GM12878 (cell line): ENCODE results near the gene RAMP2. TPM values are rescaled to one million over a fixed set of nuclear protein-coding genes. Genes with fewer than 3 reads are reported as not detected.
"Not testable (repeated sequence)": the region's sequence is repeated elsewhere in the genome, so short reads cannot be mapped to it uniquely, and the experiment has no call there.

Experiments
- ATAC-seq: fragments of 200-7000 bp; cut with Tn5 transposase; 3 replicates; pipeline ENCODE4 v1.9.1; 2020; ENCODE audit warnings: mild to moderate bottlenecking, moderate library complexity
- BruUV-seq: library from RNA; stranded (reverse); fragments of 400-500 nt; replicated peaks from 2 replicates; lab custom pipeline; 2021; lab: Mats Ljungman, UMichigan
- CTCF ChIA-PET: fragments of 300-600 bp; sonication (Branson Sonifier 250); formaldehyde crosslinking; extraction: SDS; loops from one replicate; lab custom pipeline; 2021; ENCODE audit warnings: inconsistent platforms; lab: Yijun Ruan, JAX
- POLR2A ChIA-PET: fragments of 350-600 bp; formaldehyde crosslinking; extraction: SDS; loops from one replicate; lab custom pipeline; 2021; ENCODE audit warnings: inconsistent platforms; lab: Charles Lee
- RAD21 ChIA-PET: fragments of 300-600 bp; sonication (Branson Sonifier 250); formaldehyde crosslinking; loops from one replicate; lab custom pipeline; 2023; ENCODE audit warnings: antibody characterized with exemption; ENCODE audit not compliant: unreplicated experiment; lab: Charles Lee
- SMC1A ChIA-PET: fragments of 300-600 bp; sonication (Branson Sonifier 250); formaldehyde crosslinking; loops from one replicate; lab custom pipeline; 2023; ENCODE audit not compliant: unreplicated experiment, uncharacterized antibody; lab: Charles Lee
- DNase-seq: peaks from one replicate; pipeline ENCODE4 v3.0.0-alpha.2; 2011; ENCODE audit warnings: low read depth, low spot score
- FAIRE-seq: peaks from 3 replicates; lab custom pipeline; 2011; peaks lifted over from hg19 to GRCh38; lab: Jason Lieb, UNC
- H2AFZ ChIP-seq: 2 replicates; pipeline ENCODE4 v1.6.0; 2011; ENCODE audit warnings: low read depth, low read length, control low read depth; ENCODE audit not compliant: control insufficient read depth
- H3K27ac ChIP-seq: 2 replicates; pipeline ENCODE4 v1.5.1; 2011; ENCODE audit warnings: control low read depth; ENCODE audit not compliant: control insufficient read depth, insufficient read depth
- H3K27me3 ChIP-seq, 2 experiments: replicated peaks in 1 of 2; 2 replicates each; pipeline versions ENCODE4 v1.6.0 to v1.6.1; 2011; ENCODE audit warnings: low read length in 1 of 2; ENCODE audit not compliant: control insufficient read depth in 2 of 2, insufficient read depth in 2 of 2
- H3K36me3 ChIP-seq, 2 experiments: 2 replicates each; pipeline ENCODE4 v1.5.1; 2011; ENCODE audit warnings: low read length in 1 of 2; ENCODE audit not compliant: control insufficient read depth in 2 of 2, insufficient read depth in 2 of 2
- H3K4me1 ChIP-seq: 2 replicates; pipeline ENCODE4 v1.6.1; 2011; ENCODE audit warnings: mild to moderate bottlenecking, low read length, moderate library complexity, mixed read lengths; ENCODE audit not compliant: control insufficient read depth, insufficient read depth
- H3K4me2 ChIP-seq: 2 replicates; pipeline ENCODE4 v1.6.0; 2011; ENCODE audit warnings: control low read depth; ENCODE audit not compliant: control insufficient read depth, insufficient read depth
- H3K4me3 ChIP-seq: fragments of 200-600 bp; sonication (generic); 2 replicates; pipeline ENCODE4 v1.5.1; 2016
- H3K79me2 ChIP-seq: 2 replicates; pipeline ENCODE4 v1.6.0; 2011; ENCODE audit warnings: low read length; ENCODE audit not compliant: control insufficient read depth, insufficient read depth
- H3K9ac ChIP-seq: 2 replicates; pipeline ENCODE4 v1.8.0; 2011; ENCODE audit warnings: low read length, control low read depth, mixed read lengths; ENCODE audit not compliant: control insufficient read depth, insufficient read depth
- H3K9me3 ChIP-seq: replicated peaks from 3 replicates; pipeline ENCODE4 v1.5.1; 2011; ENCODE audit warnings: mild to moderate bottlenecking, low read length; ENCODE audit not compliant: control insufficient read depth, insufficient read depth
- H4K20me1 ChIP-seq: 2 replicates; pipeline ENCODE4 v1.6.0; 2011; ENCODE audit not compliant: control insufficient read depth, insufficient read depth
- BACH1 ChIP-seq: fragments of 450-650 bp; IDR thresholded peaks from 2 replicates; pipeline ENCODE4 v1.6.1; 2017; ENCODE audit warnings: mild to moderate bottlenecking, borderline replicate concordance
- BRCA1 ChIP-seq: IDR thresholded peaks from 2 replicates; pipeline ENCODE4 v1.6.1; 2011; ENCODE audit warnings: low read depth, low read length, improper control_type of control experiment
- CBFB ChIP-seq: IDR thresholded peaks from 2 replicates; pipeline ENCODE4 v1.6.1; 2016; ENCODE audit warnings: antibody characterized with exemption, low read depth
- E4F1 ChIP-seq: fragments of 450-650 bp; IDR thresholded peaks from 2 replicates; pipeline ENCODE4 v1.6.1; 2018; ENCODE audit warnings: borderline replicate concordance, mild to moderate bottlenecking; ENCODE audit not compliant: partially characterized antibody
- GATAD2B ChIP-seq: fragments of 450-650 bp; conservative IDR thresholded peaks from 2 replicates; pipeline ENCODE4 v1.6.1; 2017; ENCODE audit warnings: low read depth, mild to moderate bottlenecking, moderate library complexity
- HDAC2 ChIP-seq: fragments of 200-600 bp; sonication (generic); IDR thresholded peaks from 2 replicates; pipeline ENCODE4 v1.6.1; 2017
- NFXL1 ChIP-seq: fragments of 450-650 bp; IDR thresholded peaks from 2 replicates; pipeline ENCODE4 v1.6.1; 2017; ENCODE audit warnings: antibody characterized with exemption, mild to moderate bottlenecking, borderline replicate concordance
- RAD51 ChIP-seq: fragments of 450-650 bp; IDR thresholded peaks from 2 replicates; pipeline ENCODE4 v1.6.1; 2016; ENCODE audit warnings: moderate library complexity, mild to moderate bottlenecking, inconsistent platforms
- RBBP5 ChIP-seq: fragments of 200-600 bp; sonication (generic); conservative IDR thresholded peaks from 2 replicates; pipeline ENCODE4 v1.6.1; 2016
- RFX5 ChIP-seq: IDR thresholded peaks from 2 replicates; pipeline ENCODE4 v1.6.1; 2011; ENCODE audit warnings: low read depth, low read length, improper control_type of control experiment
- TAF1 ChIP-seq: IDR thresholded peaks from 2 replicates; pipeline ENCODE4 v1.6.1; 2011; ENCODE audit warnings: mild to moderate bottlenecking, low read depth, low read length, borderline replicate concordance
- TCF12 ChIP-seq: IDR thresholded peaks from 2 replicates; pipeline ENCODE4 v1.6.1; 2011; ENCODE audit warnings: low read depth, mild to moderate bottlenecking, low read length
- TCF3 ChIP-seq: IDR thresholded peaks from 2 replicates; pipeline ENCODE4 v1.6.1; 2012; ENCODE audit warnings: low read depth, mild to moderate bottlenecking, low read length, borderline replicate concordance; ENCODE audit not compliant: insufficient read depth
- ZNF384 ChIP-seq: IDR thresholded peaks from 2 replicates; pipeline ENCODE4 v1.6.1; 2012; ENCODE audit warnings: low read depth, mild to moderate bottlenecking, low read length, improper control_type of control experiment, borderline replicate concordance
- WGBS: methylation state at CpG from one replicate; pipeline ENCODE4 v1.1.6; 2016; ENCODE audit warnings: low lambda C conversion rate; ENCODE audit not compliant: insufficient replicate concordance, insufficient coverage; ENCODE audit errors: missing lambda C conversion rate; 5-methylcytosine and 5-hydroxymethylcytosine counted together
- in situ Hi-C: fragments of 300-500 bp; cut with MboI; formaldehyde crosslinking; loops from 9 replicates; pipeline ENCODE4 v1.14.3; 2018; ENCODE audit warnings: mixed read lengths
- intact Hi-C: fragments of 100-400 bp; cut with micrococcal nuclease; formaldehyde crosslinking; loops from one replicate; pipeline ENCODE4 v1.14.2; 2022; ENCODE audit not compliant: unreplicated experiment
- polyA plus RNA-seq, 11 experiments: library from polyadenylated mRNA; depleted of rRNA in 4 of 11; unstranded in 6 of 11; stranded (reverse) in 5 of 11; fragments of >200 nt; fragmentation: Nextera tagmentation in 4 of 11; fragmentation: Illumina TruSeq in 1 of 11; extraction: Ambion mirVana in 4 of 11; extraction: Trizol in 1 of 11; gene quantifications; 1 replicate in 1 of 11; 2 replicates in 10 of 11; pipeline versions ENCODE4 v1.2.1 to v1.2.3, GENCODE V29; 2011 to 2016; ENCODE audit warnings: inconsistent platforms in 2 of 11, missing spikeins in 2 of 11, low read depth in 1 of 11
- total RNA-seq, 4 experiments: library from RNA; depleted of rRNA in 3 of 4; stranded (reverse); fragments of >200 nt in 3 of 4; fragmentation: Illumina TruSeq in 1 of 4; extraction: Trizol in 1 of 4; gene quantifications; 2 replicates each; pipeline versions ENCODE4 v1.2.1 to v1.2.3, GENCODE V29; 2013 to 2021

The RAMP2 gene
- total and polyA plus RNA-seq, 10 of the 15 experiments (the other 5 are each of a cell fraction or from before 2014, with no cell fraction given): 0.14 to 0.32 (median 0.21) TPM; not detected in 4

- TF ChIP-seq CBFB (no peak), GATAD2B (no peak), HDAC2 (no peak), E4F1 (no peak), RBBP5 (no peak), BRCA1 (no peak), RFX5 (no peak), BACH1 (no peak), NFXL1 (no peak), RAD51 (no peak), TCF12 (no peak), TCF3 (no peak), ZNF384 (no peak), TAF1 (no peak)
- POLR2A ChIA-PET: no interaction called here
- no peak for DNase-seq
- no peak for ATAC-seq
- H3K27me3 ChIP-seq: no peaks in the 10 kb centered on the region
- no peak overlapping the region for H3K4me2 ChIP-seq
- H3K4me3 ChIP-seq: no peak overlapping the region
- H3K9me3 ChIP-seq: no peaks in the 10 kb centered on the region
- SMC1A ChIA-PET: no interaction called here
- H3K79me2 ChIP-seq: no peaks in the 10 kb centered on the region; the same call in 1 of the 2 replicates
- no peaks in the 10 kb centered on the region for H4K20me1 ChIP-seq
- FAIRE-seq: no peak
- H3K9ac ChIP-seq: no peak overlapping the region
- H3K27ac ChIP-seq: no peak overlapping the region
- no peak overlapping the region for H2AFZ ChIP-seq
- RAD21 ChIA-PET: no interaction called here
- H3K4me1 ChIP-seq: peaks cover 3% of the 10 kb centered on the region; the same call in 1 of the 2 replicates
- CTCF ChIA-PET: interaction anchor here (0.6 to 1.3 kb wide), 2 partner anchors 143 to 189 kb away, joined by 3 to 4 read pairs; no protein-coding TSS in a partner anchor
- no TSS peak for BruUV-seq
- intact Hi-C loops: no loop called here
- in situ Hi-C loops: loop anchor here (10.0 kb wide), 1 partner anchor 193 kb away; the partner anchor contains the start of gene PSMC3IP
- no peaks in the 10 kb centered on the region for H3K36me3 ChIP-seq
These were observed 6.5 kb downstream of the RAMP2 start for GRCh38 chr17:42767512-42767911.

DNA sequence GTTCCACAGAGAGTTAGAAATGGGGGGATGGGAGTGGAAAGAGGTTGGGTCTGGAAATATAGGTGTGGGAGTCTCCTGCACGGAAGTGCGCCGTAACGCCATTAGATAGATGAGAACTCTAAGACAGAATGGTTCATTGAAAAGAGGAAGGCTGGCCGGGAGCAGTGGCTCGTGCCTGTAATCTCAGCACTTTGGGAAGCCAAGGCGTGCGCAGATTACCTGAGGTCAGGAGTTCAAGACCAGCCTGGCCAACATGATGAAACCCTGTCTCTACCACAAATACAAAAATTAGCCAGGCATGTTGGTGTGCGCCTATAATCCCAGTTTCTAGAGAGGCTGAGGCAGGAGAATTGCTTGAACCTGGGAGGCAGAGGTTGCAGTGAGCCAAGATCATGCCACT, 7.0 kb downstream of the RAMP2 start:
- H3K27me3 ChIP-seq, DNase-seq, BruUV-seq, POLR2A ChIA-PET, H3K4me1 ChIP-seq, RAD21 ChIA-PET, H3K4me3 ChIP-seq, FAIRE-seq, H3K4me2 ChIP-seq, H3K27ac ChIP-seq, H4K20me1 ChIP-seq, H3K36me3 ChIP-seq, ATAC-seq, H3K9ac ChIP-seq, intact Hi-C loops, H3K9me3 ChIP-seq, H2AFZ ChIP-seq, H3K79me2 ChIP-seq, CTCF ChIA-PET, SMC1A ChIA-PET: not testable (repeated sequence)
- 63% methylated on average over 9 of the region's 9 CpGs for WGBS
- in situ Hi-C loops: loop anchor here (10.0 kb wide), 1 partner anchor 193 kb away; the partner anchor contains the start of gene PSMC3IP
